Stomach (tissue), 9 donors: ENCODE measurements around the gene KCNE2. TPM values are rescaled to one million over a fixed set of nuclear protein-coding genes. Genes with fewer than 3 reads are reported as not detected.
"Not testable (repeated sequence)": the region's sequence is repeated elsewhere in the genome, so short reads cannot be mapped to it uniquely, and the experiment has no call there.

Source experiments
- DNase-seq, 2 donors: peaks; one replicate each; pipeline versions ENCODE4 v3.0.0 to v3.0.0-alpha.2; 2013 to 2019
- H3K27ac ChIP-seq, 5 donors: fragments of 200-600 bp in 4 of 5; sonication (generic) in 4 of 5; one replicate each; pipeline ENCODE4 v1.5.1; 2013 to 2019; ENCODE audit warnings: mild to moderate bottlenecking in 1 of 5, moderate library complexity in 1 of 5
- H3K27me3 ChIP-seq, 3 donors: fragments of 200-600 bp; sonication (generic); one replicate each; pipeline ENCODE4 v1.5.1; 2017 to 2019; ENCODE audit warnings: mixed run types in 1 of 3
- H3K36me3 ChIP-seq, 4 donors: fragments of 200-600 bp; sonication (generic); 1 replicate in 3 of 4; 2 replicates in 1 of 4; pipeline ENCODE4 v1.5.1; 2016 to 2019
- H3K4me1 ChIP-seq, 4 donors: fragments of 200-600 bp; sonication (generic); one replicate each; pipeline ENCODE4 v1.5.1; 2016 to 2019
- H3K4me3 ChIP-seq, 4 donors: fragments of 200-600 bp; sonication (generic) in 3 of 4; one replicate each; pipeline ENCODE4 v1.5.1; 2016 to 2019; ENCODE audit warnings: mild to moderate bottlenecking in 1 of 4
- H3K9me3 ChIP-seq, 4 donors: fragments of 200-600 bp; sonication (generic); one replicate each; pipeline ENCODE4 v1.5.1; 2016 to 2019
- WGBS, 5 donors: extraction: QIAGEN DNeasy Blood & Tissue Kit in 3 of 5; methylation state at CpG; one replicate each; pipeline versions ENCODE4 v1.1.5 to v1.1.7; 2013 to 2018; 5-methylcytosine and 5-hydroxymethylcytosine counted together
- intact Hi-C: fragments of 100-400 bp; cut with DNase I; formaldehyde crosslinking; loops from one replicate; pipeline ENCODE4 v1.15.1; 2023; ENCODE audit warnings: low total_unique reads
- polyA plus RNA-seq, 3 donors: library from polyadenylated mRNA; stranded (reverse); fragments of 200-250 nt; gene quantifications; one replicate each; pipeline ENCODE4 v1.2.3, GENCODE V29; 2013
- total RNA-seq, 5 donors: library from RNA; depleted of rRNA; stranded (reverse); fragments of >200 nt; gene quantifications; one replicate each; pipeline versions ENCODE4 v1.1.0 to v1.2.3, GENCODE V29; 2014 to 2016
- donor health status: healthy with polysubstance abuse.
- donor health status: Bipolar disorder and iron deficiency.
- donor health status: healthy.

Gene KCNE2
- total and polyA plus RNA-seq, 8 donors: 34.4 to 294 (median 126) TPM; not detected in 1

DNA sequence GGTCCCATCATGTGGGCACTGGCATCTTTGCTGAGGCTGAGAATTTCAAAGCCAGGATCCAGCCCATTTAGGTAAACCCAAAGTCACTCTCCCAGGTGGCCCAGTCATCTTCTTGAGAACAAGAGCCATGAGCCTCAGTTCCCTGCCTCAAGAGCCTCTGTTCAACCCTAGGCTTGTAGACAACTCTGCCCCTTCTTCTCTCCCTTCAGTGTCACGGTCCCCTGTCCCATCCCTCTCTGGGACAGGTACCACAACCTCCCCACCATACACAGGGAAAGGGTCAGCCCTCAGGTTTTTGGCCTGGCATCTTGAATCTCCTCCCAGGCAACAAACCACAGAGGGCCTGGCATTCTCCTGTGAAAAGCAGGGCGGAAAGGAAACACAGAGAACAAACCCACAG lies 41.9 kb downstream of the KCNE2 start:
- WGBS, 5 donors: no CpG with 5 or more reads among the region's 2 CpGs
- H3K4me3 ChIP-seq, H3K36me3 ChIP-seq, H3K4me1 ChIP-seq, H3K27ac ChIP-seq, DNase-seq, H3K9me3 ChIP-seq, H3K27me3 ChIP-seq, intact Hi-C loops: not testable (repeated sequence)

DNA sequence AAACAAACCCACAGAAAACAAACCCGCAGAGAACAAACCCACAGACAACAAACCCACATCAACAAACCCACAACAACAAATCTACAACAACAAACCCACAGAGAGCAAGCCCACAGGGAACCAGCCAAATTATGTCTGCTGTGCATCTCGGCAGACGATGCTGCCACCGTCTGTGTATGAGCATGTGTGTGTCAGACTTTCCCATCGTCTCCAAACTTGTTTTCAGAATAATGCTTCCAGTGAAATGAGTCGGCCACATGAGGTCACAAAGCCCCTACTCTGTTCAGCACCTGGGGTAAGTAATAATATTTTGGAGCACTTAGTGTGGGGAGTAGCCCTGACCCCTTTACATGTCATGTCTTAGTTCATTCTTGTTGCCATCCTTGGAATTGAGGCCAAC lies 42.3 kb downstream of the KCNE2 start:
- H3K4me1 ChIP-seq, H3K9me3 ChIP-seq, intact Hi-C loops, H3K27me3 ChIP-seq, H3K27ac ChIP-seq, H3K36me3 ChIP-seq, H3K4me3 ChIP-seq, DNase-seq: not testable (repeated sequence)
- WGBS, 5 donors: no CpG with 5 or more reads among the region's 6 CpGs

DNA sequence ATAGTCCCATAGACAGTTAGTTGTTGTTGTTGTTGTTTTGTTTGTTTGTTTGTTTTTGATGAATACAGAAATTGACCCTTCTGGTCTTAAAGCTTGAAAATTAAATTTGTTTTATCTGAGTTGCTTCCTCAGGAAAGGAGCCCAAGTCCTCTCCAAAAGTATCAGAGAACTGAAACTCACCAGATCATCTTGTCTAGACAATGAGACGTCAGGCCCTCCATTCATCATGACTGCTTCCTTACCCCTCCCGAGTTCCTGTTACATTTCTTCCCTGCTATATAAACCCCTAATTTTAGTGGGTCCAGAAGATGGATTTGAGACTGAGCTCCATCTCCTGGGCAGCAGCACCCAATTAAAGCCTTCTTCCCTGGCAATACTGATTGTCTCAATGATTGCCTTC lies 42.9 kb downstream of the KCNE2 start:
- H3K27ac ChIP-seq, H3K36me3 ChIP-seq, H3K4me3 ChIP-seq, H3K4me1 ChIP-seq, H3K27me3 ChIP-seq, intact Hi-C loops, DNase-seq, H3K9me3 ChIP-seq: not testable (repeated sequence)
- WGBS, 5 donors: no CpG with 5 or more reads among the region's 2 CpGs

DNA sequence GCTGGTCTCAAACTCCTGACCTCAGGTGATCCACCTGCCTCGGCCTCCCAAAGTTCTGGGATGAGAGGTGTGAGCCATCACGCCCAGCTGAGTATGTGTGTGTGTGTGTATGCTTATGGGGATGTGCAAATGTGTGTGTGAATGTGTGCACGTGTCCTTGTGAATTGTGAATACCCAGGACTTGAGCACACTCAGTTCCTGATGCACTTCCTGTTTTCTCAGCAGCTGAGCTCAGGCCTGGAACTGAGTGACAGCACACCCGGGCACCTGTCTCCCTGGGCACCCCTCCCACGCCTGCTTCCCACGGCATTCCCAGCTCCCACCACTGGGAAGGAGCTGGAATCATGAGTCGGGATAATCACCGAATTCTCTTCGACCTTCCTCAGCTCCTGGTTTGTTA lies 43.5 kb downstream of the KCNE2 start:
- H3K27ac ChIP-seq, H3K4me3 ChIP-seq, H3K36me3 ChIP-seq, intact Hi-C loops, H3K27me3 ChIP-seq, DNase-seq, H3K9me3 ChIP-seq, H3K4me1 ChIP-seq: not testable (repeated sequence)
- no CpG with 5 or more reads among the region's 9 CpGs for WGBS, 5 donors

DNA sequence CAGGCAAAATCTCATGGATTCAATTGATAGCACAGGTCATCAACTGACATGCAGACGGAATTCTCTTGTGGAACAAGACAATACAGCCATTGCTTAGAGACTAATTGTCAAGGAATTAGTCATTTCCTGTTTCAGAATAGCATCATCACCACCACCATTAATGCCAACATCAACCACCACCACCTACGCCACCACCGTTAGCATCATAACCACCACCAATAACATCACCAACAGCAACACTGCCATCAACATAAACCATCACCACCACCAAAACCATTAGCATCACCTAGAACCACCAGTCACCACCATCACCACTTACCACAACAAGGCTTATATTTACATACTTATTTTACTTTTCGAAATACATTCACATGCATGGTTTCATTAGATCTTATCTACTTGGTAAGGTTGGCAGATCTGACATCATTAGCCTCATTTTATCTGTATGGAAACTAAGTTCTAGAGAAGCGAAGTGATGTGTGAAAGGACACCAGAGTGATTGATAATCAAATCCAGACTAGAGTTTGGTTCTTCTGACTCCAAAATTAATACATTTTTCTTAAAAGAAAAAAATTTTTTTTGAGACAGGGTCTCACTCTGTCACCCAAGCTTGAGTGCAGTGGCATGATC lies 53.8 kb downstream of the KCNE2 start:
- H3K27me3 ChIP-seq, H3K36me3 ChIP-seq, intact Hi-C loops, H3K9me3 ChIP-seq, DNase-seq, H3K4me3 ChIP-seq, H3K4me1 ChIP-seq, H3K27ac ChIP-seq: not testable (repeated sequence)
- WGBS, 5 donors: no CpG with 5 or more reads among the region's 5 CpGs

Other genes with a start within 250 kb of the KCNE2 start
- gene SMIM11, start 11.5 kb downstream of the KCNE2 start, total RNA-seq: 10 to 100 TPM in 2 of 5 donors, 1 to 10 TPM in 2, not detected in 1; 1.2 to 29.5 (median 11.1) TPM
- gene SMIM11, start 11.5 kb downstream of the KCNE2 start, polyA plus RNA-seq: 10 to 100 TPM in 2 of 3 donors, 1 to 10 TPM in 1; 8.4 to 20.9 (median 16.2) TPM
- not detected for gene SMIM34, start 59.9 kb downstream of the KCNE2 start, total RNA-seq
- not detected for gene SMIM34, start 59.9 kb downstream of the KCNE2 start, polyA plus RNA-seq
- gene KCNE1, start 148.2 kb downstream of the KCNE2 start, total RNA-seq: 10 to 100 TPM in 1 of 5 donors, 1 to 10 TPM in 4; 1.7 to 10.6 (median 2.2) TPM
- gene KCNE1, start 148.2 kb downstream of the KCNE2 start, polyA plus RNA-seq: under 1 TPM in 2 of 3 donors, not detected in 1; 0.13 to 0.19 TPM